Testis (tissue), 3 donors: Measurements from ENCODE around the gene CELF4. TPM values are rescaled to one million over a fixed set of nuclear protein-coding genes. Genes with fewer than 3 reads are reported as not detected.
A peak's percentile ranks its signal among the peaks of the same experiment; 100 is the strongest.

Experiments
- DNase-seq: peaks from one replicate; pipeline ENCODE4 v3.0.0-alpha.2; 2019
- H3K27ac ChIP-seq, 2 donors: fragments of 200-600 bp; sonication (generic); one replicate each; pipeline ENCODE4 v1.5.1; 2019
- H3K27me3 ChIP-seq: fragments of 200-600 bp; sonication (generic); one replicate; pipeline ENCODE4 v1.5.1; 2019
- H3K36me3 ChIP-seq: fragments of 200-600 bp; sonication (generic); one replicate; pipeline ENCODE4 v1.5.1; 2017; ENCODE audit warnings: low read depth; ENCODE audit errors: missing control alignments
- H3K4me1 ChIP-seq: fragments of 200-600 bp; sonication (generic); one replicate; pipeline ENCODE4 v1.5.1; 2019
- H3K4me3 ChIP-seq, 2 donors: fragments of 200-600 bp; sonication (generic); one replicate each; pipeline ENCODE4 v1.5.1; 2017 to 2019
- H3K9me3 ChIP-seq: fragments of 200-600 bp; sonication (generic); one replicate; pipeline ENCODE4 v1.5.1; 2017
- POLR2A ChIP-seq: fragments of 450-650 bp; IDR thresholded peaks from one replicate; pipeline ENCODE4 v1.6.1; 2017; ENCODE audit warnings: antibody characterized with exemption, mild to moderate bottlenecking, moderate library complexity
- WGBS, 2 donors: methylation state at CpG; one replicate each; pipeline ENCODE4 v1.1.5; 2018; 5-methylcytosine and 5-hydroxymethylcytosine counted together
- intact Hi-C: fragments of 100-400 bp; cut with DNase I; formaldehyde crosslinking; loops from one replicate; pipeline ENCODE4 v1.15.1; 2023; ENCODE audit warnings: low total_unique reads
- polyA plus RNA-seq: library from polyadenylated mRNA; stranded (reverse); fragments of 350-450 nt; fragmentation: Illumina TruSeq; extraction: RNeasy Lipid Tissue Mini Kit (QIAGEN cat#74804); gene quantifications from one replicate; pipeline ENCODE4 v1.2.3, GENCODE V29; 2014; ENCODE audit warnings: low read depth, low replicate concordance; ENCODE audit not compliant: insufficient read depth
- total RNA-seq, 2 donors: library from RNA; depleted of rRNA; stranded (reverse); fragments of >200 nt; gene quantifications; one replicate each; pipeline ENCODE4 v1.2.3, GENCODE V29; 2016
- TF ChIP-seq, protein P1 (sequence below), 3 experiments: fragments of 450-650 bp in 2 of 3; fragments of 200-600 bp in 1 of 3; sonication (generic) in 1 of 3; IDR thresholded peaks; one replicate each; pipeline ENCODE4 v1.5.1; 2016 to 2019; ENCODE audit warnings: antibody characterized with exemption in 3 of 3, mild to moderate bottlenecking in 2 of 3, moderate library complexity in 1 of 3

The CELF4 gene
- total and polyA plus RNA-seq, 3 donors from 2014 or later = 3.9 to 6.3 (median 4.8) TPM

DNA sequence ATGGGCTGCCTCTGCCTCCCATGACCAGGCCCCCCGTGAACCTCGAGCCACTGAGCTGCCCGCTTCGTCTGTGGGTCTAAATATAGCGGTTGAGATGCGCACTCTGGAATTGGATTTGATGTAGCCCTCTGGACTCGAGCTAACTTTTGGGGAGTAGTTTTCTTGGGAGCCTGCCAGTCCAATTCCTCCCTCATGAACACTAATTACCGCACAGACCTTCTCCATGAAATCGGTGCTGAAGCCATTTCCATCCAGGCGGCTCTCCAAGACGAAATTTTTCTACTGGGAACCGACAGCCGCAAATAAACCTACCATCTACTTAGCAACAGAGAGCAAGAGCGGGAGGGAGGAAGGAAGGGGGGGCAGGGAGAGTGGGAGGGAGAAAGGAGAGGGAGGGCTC is 63.6 kb downstream of the CELF4 start:
- H3K4me1 ChIP-seq = no peaks in the 10 kb centered on the region
- no peaks in the 10 kb centered on the region for H3K27me3 ChIP-seq
- no peak overlapping the region for H3K27ac ChIP-seq
- WGBS, 2 donors = 43 to 56% methylated on average over 14 of the region's 14 CpGs
- H3K9me3 ChIP-seq = no peaks in the 10 kb centered on the region
- H3K4me3 ChIP-seq = no peak overlapping the region
- intact Hi-C loops = no loop called here
- TF ChIP-seq, protein P1, sequence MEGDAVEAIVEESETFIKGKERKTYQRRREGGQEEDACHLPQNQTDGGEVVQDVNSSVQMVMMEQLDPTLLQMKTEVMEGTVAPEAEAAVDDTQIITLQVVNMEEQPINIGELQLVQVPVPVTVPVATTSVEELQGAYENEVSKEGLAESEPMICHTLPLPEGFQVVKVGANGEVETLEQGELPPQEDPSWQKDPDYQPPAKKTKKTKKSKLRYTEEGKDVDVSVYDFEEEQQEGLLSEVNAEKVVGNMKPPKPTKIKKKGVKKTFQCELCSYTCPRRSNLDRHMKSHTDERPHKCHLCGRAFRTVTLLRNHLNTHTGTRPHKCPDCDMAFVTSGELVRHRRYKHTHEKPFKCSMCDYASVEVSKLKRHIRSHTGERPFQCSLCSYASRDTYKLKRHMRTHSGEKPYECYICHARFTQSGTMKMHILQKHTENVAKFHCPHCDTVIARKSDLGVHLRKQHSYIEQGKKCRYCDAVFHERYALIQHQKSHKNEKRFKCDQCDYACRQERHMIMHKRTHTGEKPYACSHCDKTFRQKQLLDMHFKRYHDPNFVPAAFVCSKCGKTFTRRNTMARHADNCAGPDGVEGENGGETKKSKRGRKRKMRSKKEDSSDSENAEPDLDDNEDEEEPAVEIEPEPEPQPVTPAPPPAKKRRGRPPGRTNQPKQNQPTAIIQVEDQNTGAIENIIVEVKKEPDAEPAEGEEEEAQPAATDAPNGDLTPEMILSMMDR (IDR thresholded peaks at IDR 0.05) = no peak
- TF ChIP-seq POLR2A = no peak
- H3K36me3 ChIP-seq = no peaks in the 10 kb centered on the region
- peak; percentile 26 for DNase-seq

DNA sequence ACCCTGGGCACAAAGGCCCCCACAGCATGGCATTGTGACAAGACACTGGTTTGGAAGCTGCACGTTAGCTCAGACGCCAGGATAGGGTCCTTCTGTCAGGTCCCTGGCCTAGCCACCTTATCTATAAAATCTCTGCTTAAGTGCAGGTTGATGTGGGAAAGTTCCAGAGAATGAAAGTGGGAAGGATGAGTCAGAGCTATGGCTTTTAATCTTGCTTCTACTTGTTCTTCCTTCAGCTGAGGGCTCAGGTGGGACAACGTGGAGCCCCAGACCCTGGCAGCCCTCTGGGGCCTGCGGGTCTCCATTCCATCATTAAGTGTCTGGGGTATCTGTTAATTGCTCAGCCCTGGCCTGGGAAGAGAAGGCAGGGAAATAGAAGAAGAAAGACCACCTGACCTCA is 64.5 kb downstream of the CELF4 start:
- H3K27ac ChIP-seq = no peak overlapping the region
- no peaks in the 10 kb centered on the region for H3K36me3 ChIP-seq
- H3K4me3 ChIP-seq = no peak overlapping the region
- H3K27me3 ChIP-seq = no peaks in the 10 kb centered on the region
- no peak for DNase-seq
- intact Hi-C loops = no loop called here
- WGBS, 2 donors = 79 to 93% methylated on average over 4 of the region's 4 CpGs
- TF ChIP-seq, protein P1 (IDR thresholded peaks at IDR 0.05) = no peak
- no peak for TF ChIP-seq POLR2A
- no peaks in the 10 kb centered on the region for H3K4me1 ChIP-seq
- no peaks in the 10 kb centered on the region for H3K9me3 ChIP-seq

DNA sequence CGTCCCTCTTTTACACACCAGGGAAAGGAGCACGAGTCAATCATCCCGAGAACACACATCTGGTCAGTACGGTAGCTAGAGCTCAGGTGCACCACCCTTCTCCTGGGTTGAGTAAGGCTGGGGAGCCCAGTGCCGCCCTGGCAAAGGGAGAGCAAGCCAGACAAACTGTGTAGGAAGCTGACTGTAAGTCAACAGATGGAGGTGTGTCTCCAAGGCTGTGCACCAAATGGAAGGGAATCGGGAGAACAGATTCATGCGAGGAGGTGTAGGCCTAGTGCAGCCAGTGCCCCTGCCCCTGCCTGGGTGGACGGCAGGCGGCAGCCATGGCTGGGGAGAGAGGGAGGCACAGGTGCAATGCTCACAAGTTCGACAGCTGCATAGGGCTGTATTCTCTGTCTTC is 65.7 kb downstream of the CELF4 start:
- Histone ChIP-seq H3K4me3 (no peak overlapping the region), H3K9me3 (no peaks in the 10 kb centered on the region), H3K36me3 (no peaks in the 10 kb centered on the region), H3K27me3 (no peaks in the 10 kb centered on the region), H3K4me1 (no peaks in the 10 kb centered on the region), H3K27ac (no peak overlapping the region)
- WGBS, 2 donors = 88 to 92% methylated on average over 10 of the region's 10 CpGs
- TF ChIP-seq, protein P1 (IDR thresholded peaks at IDR 0.05) = no peak
- no peak for TF ChIP-seq POLR2A
- intact Hi-C loops = no loop called here
- DNase-seq = no peak

DNA sequence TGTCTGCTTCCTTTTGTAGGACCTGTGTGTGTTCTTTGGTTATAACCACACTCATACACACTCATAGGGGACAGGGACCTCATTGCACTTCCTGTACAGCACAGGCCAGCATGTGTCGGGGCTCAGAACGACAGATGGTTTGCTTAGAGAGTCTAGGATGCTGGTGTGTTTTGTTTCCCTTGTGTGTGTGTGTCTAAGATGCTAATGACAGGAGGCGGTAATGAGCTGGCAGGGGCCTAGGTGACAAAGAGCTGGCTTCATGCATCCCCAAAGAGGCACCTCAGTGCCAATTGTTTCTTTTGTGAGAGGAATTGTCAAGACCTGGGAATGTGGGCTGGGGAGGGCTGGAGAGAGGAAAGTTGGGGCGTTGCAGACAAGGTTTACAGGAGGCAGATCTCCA is 66.6 kb downstream of the CELF4 start:
- DNase-seq = no peak
- no peaks in the 10 kb centered on the region for H3K36me3 ChIP-seq
- no peaks in the 10 kb centered on the region for H3K4me1 ChIP-seq
- no peaks in the 10 kb centered on the region for H3K27me3 ChIP-seq
- TF ChIP-seq POLR2A = no peak
- TF ChIP-seq, protein P1 (IDR thresholded peaks at IDR 0.05) = no peak
- no peak overlapping the region for H3K27ac ChIP-seq
- intact Hi-C loops = no loop called here
- WGBS, 2 donors = 83 to 85% methylated on average over 4 of the region's 4 CpGs
- no peak overlapping the region for H3K4me3 ChIP-seq
- no peaks in the 10 kb centered on the region for H3K9me3 ChIP-seq

DNA sequence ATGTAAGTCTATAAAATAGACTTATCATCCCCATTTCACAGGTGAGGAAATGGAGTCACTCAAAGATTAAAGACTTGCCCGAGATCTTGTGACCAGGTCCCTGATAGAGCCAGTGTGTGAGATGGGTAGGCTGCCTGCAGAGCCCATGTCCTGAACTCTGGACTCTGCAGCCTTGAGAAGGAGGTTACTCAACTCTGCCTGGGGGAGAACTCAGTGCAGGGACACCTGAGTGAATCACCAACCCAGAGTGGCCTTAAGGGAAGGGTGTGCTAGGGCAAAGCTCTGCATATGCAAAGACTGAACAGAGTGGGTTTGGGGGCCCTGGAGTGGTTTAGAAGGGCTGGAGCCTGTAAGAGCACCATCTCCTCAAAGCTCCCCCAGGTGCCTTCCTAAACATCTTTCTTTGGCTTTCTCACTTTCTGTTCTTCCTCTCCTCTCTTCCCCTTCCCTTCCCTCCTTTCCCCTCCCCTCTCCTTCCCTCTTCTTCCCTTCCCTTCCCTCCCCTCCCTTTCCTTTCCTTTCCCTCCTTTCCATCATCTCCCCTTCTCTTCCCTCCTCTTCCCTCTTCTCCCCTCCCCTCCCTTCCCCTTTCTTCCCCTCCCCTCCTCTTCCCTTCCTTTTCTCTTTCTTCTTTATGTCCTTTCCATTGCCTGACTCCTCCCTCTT is 67.6 kb downstream of the CELF4 start:
- WGBS, 2 donors = 96 to 100% methylated on average over 1 of the region's 1 CpG
- H3K9me3 ChIP-seq = no peaks in the 10 kb centered on the region
- no peaks in the 10 kb centered on the region for H3K27me3 ChIP-seq
- no peak overlapping the region for H3K4me3 ChIP-seq
- DNase-seq = no peak
- H3K36me3 ChIP-seq = no peaks in the 10 kb centered on the region
- intact Hi-C loops = no loop called here
- TF ChIP-seq, protein P1 (IDR thresholded peaks at IDR 0.05) = no peak
- TF ChIP-seq POLR2A = no peak
- H3K4me1 ChIP-seq = no peaks in the 10 kb centered on the region
- no peak overlapping the region for H3K27ac ChIP-seq
